HepG2 (cell line): Measurements from ENCODE around the gene ARSB. TPM values are rescaled to one million over a fixed set of nuclear protein-coding genes. Genes with fewer than 3 reads are reported as not detected.

Experiments
- ATAC-seq: fragments of 200-7000 bp; cut with Tn5 transposase; 3 replicates; pipeline ENCODE4 v1.9.1; 2020; ENCODE audit warnings: mild to moderate bottlenecking, moderate library complexity
- BruUV-seq: library from RNA; stranded (reverse); fragments of 400-500 nt; replicated peaks from 2 replicates; lab custom pipeline; 2021; lab: Mats Ljungman, UMichigan
- CTCF ChIA-PET: fragments of 300-600 bp; formaldehyde crosslinking; extraction: SDS; loops from one replicate; lab custom pipeline; 2021; ENCODE audit warnings: low total read pairs, inconsistent platforms, low intra/inter-chr PET ratio; lab: Yijun Ruan, JAX
- POLR2A ChIA-PET: fragments of 350-600 bp; sonication (Branson Sonifier 250); formaldehyde crosslinking; loops from one replicate; lab custom pipeline; 2020; ENCODE audit warnings: antibody characterized with exemption, inconsistent platforms; lab: Yijun Ruan, JAX
- DNase-seq: peaks from one replicate; pipeline ENCODE4 v3.0.0-alpha.2; 2015; ENCODE audit warnings: low spot score
- FAIRE-seq: peaks from 3 replicates; lab custom pipeline; 2011; peaks lifted over from hg19 to GRCh38; lab: Jason Lieb, UNC
- H2AFZ ChIP-seq: one replicate; pipeline ENCODE4 v1.6.1; 2011; ENCODE audit warnings: low read length, inconsistent platforms
- H3K27ac ChIP-seq: fragments of 300-600 bp; 3 replicates; pipeline ENCODE4 v1.8.0; 2011; ENCODE audit warnings: mixed run types, mild to moderate bottlenecking, mixed read lengths, low read length, inconsistent platforms; ENCODE audit not compliant: insufficient read depth; ENCODE audit errors: extremely low read length
- H3K27me3 ChIP-seq, 2 experiments: fragments of 200-600 bp in 1 of 2; 2 replicates in 1 of 2; 3 replicates in 1 of 2; pipeline versions ENCODE4 v1.6.0 to v1.8.0; 2011; ENCODE audit warnings: low read length in 2 of 2, mild to moderate bottlenecking in 2 of 2, moderate library complexity in 2 of 2, inconsistent platforms in 1 of 2; ENCODE audit not compliant: insufficient read depth in 2 of 2, control insufficient read depth in 1 of 2
- H3K36me3 ChIP-seq, 2 experiments: fragments of 200-600 bp in 1 of 2; replicated peaks in 1 of 2; 2 replicates in 1 of 2; 3 replicates in 1 of 2; pipeline versions ENCODE4 v1.5.1 to v1.8.0; 2011; ENCODE audit warnings: low read length in 2 of 2, inconsistent platforms in 1 of 2; ENCODE audit not compliant: insufficient read depth in 2 of 2, control insufficient read depth in 1 of 2
- H3K4me1 ChIP-seq: 2 replicates; pipeline ENCODE4 v1.5.1; 2012; ENCODE audit warnings: low read length, inconsistent platforms; ENCODE audit not compliant: insufficient read depth
- H3K4me2 ChIP-seq: 2 replicates; pipeline ENCODE4 v1.6.0; 2011; ENCODE audit warnings: low read depth, low read length, inconsistent platforms
- H3K4me3 ChIP-seq, 3 experiments: fragments of 200-600 bp in 1 of 3; sonication (generic), shearing (Covaris generic) in 1 of 3; replicated peaks in 1 of 3; 2 replicates each; pipeline ENCODE4 v1.5.1; 2011 to 2016; ENCODE audit warnings: low read length in 3 of 3, inconsistent platforms in 2 of 3, low read depth in 2 of 3, mild to moderate bottlenecking in 2 of 3, control low read depth in 1 of 3, mixed read lengths in 1 of 3; ENCODE audit not compliant: insufficient read depth in 1 of 3
- H3K79me2 ChIP-seq: one replicate; pipeline ENCODE4 v1.6.1; 2011; ENCODE audit warnings: low read length, inconsistent platforms; ENCODE audit not compliant: insufficient read depth
- H3K9ac ChIP-seq: 2 replicates; pipeline ENCODE4 v1.6.0; 2011; ENCODE audit warnings: mild to moderate bottlenecking, low read depth, low read length, inconsistent platforms; ENCODE audit not compliant: insufficient read depth
- H3K9me3 ChIP-seq: 2 replicates; pipeline ENCODE4 v1.5.1; 2012; ENCODE audit warnings: mild to moderate bottlenecking, low read length
- H4K20me1 ChIP-seq: 2 replicates; pipeline ENCODE4 v1.6.0; 2011; ENCODE audit warnings: inconsistent platforms, mild to moderate bottlenecking, low read length, moderate library complexity; ENCODE audit not compliant: insufficient read depth
- ARNT ChIP-seq: fragments of 450-650 bp; IDR thresholded peaks from 2 replicates; pipeline ENCODE4 v1.6.1; 2017
- ATRX ChIP-seq: sonication (generic); formaldehyde crosslinking; IDR thresholded peaks from 2 replicates; pipeline ENCODE4 v1.4.0; 2020; ENCODE audit warnings: missing genetic modification reagents, borderline replicate concordance
- ETS1 ChIP-seq: sonication (generic); formaldehyde crosslinking; IDR thresholded peaks from 2 replicates; pipeline ENCODE4 v1.4.0; 2020; ENCODE audit warnings: missing genetic modification reagents
- HNF1B ChIP-seq: sonication (generic); formaldehyde crosslinking; IDR thresholded peaks from 2 replicates; pipeline ENCODE4 v1.5.1; 2020; ENCODE audit warnings: mild to moderate bottlenecking, moderate library complexity, missing genetic modification reagents
- MAFF ChIP-seq: IDR thresholded peaks from 2 replicates; pipeline ENCODE4 v1.6.1; 2011; ENCODE audit warnings: low read depth, low read length, improper control_type of control experiment
- POLR2A ChIP-seq, 2 experiments: IDR thresholded peaks; 2 replicates each; pipeline ENCODE4 v1.6.1; 2011; ENCODE audit warnings: low read depth in 2 of 2, low read length in 2 of 2, mild to moderate bottlenecking in 1 of 2, moderate library complexity in 1 of 2; ENCODE audit not compliant: insufficient read depth in 1 of 2
- SOX13 ChIP-seq, 3 experiments: fragments of 450-650 bp in 1 of 3; sonication (generic) in 1 of 3; formaldehyde crosslinking in 1 of 3; IDR thresholded peaks in 2 of 3; conservative IDR thresholded peaks in 1 of 3; 2 replicates each; pipeline versions ENCODE4 v1.5.0 to v1.6.1; 2016 to 2020; ENCODE audit warnings: antibody characterized with exemption in 1 of 3, mild to moderate bottlenecking in 1 of 3, missing compliant biosample characterization in 1 of 3, missing genetic modification reagents in 1 of 3, moderate library complexity in 1 of 3
- ZBTB39 ChIP-seq: sonication (generic); formaldehyde crosslinking; IDR thresholded peaks from 2 replicates; pipeline ENCODE4 v1.5.0; 2020; ENCODE audit warnings: missing genetic modification reagents
- ZFP36L2 ChIP-seq: sonication (generic); formaldehyde crosslinking; IDR thresholded peaks from 2 replicates; pipeline ENCODE4 v1.4.0; 2020; ENCODE audit warnings: missing genetic modification reagents
- ZNF263 ChIP-seq: sonication (generic); formaldehyde crosslinking; IDR thresholded peaks from 2 replicates; pipeline ENCODE4 v1.4.0; 2020; ENCODE audit warnings: missing genetic modification reagents
- ZNF704 ChIP-seq: sonication (generic); formaldehyde crosslinking; IDR thresholded peaks from 2 replicates; pipeline ENCODE4 v1.8.1; 2023; ENCODE audit warnings: mild to moderate bottlenecking, inconsistent platforms, moderate library complexity, missing genetic modification reagents, borderline replicate concordance
- WGBS: methylation state at CpG from one replicate; pipeline ENCODE4 v1.1.6; 2017; ENCODE audit warnings: low lambda C conversion rate; 5-methylcytosine and 5-hydroxymethylcytosine counted together
- in situ Hi-C: cut with HindIII; loops from 2 replicates; pipeline ENCODE4 v1.10.0; 2017; ENCODE audit warnings: low pct_unique_long_range_greater_than_20kb; ENCODE audit not compliant: extremely low pct_ligation_motif_present
- intact Hi-C: fragments of 100-400 bp; cut with micrococcal nuclease; formaldehyde crosslinking; loops from one replicate; pipeline ENCODE4 v1.10.0; 2022; ENCODE audit not compliant: unreplicated experiment
- polyA plus RNA-seq, 8 experiments: library from polyadenylated mRNA; depleted of rRNA in 3 of 8; stranded (reverse) in 7 of 8; unstranded in 1 of 8; fragments of >200 nt; fragmentation: Illumina TruSeq in 4 of 8; extraction: Trizol in 4 of 8; gene quantifications; 2 replicates each; pipeline versions ENCODE4 v1.2.1 to v1.2.3, GENCODE V29; 2011 to 2016; ENCODE audit warnings: low read depth in 4 of 8, missing spikeins in 1 of 8, mixed read lengths in 1 of 8; ENCODE audit not compliant: insufficient read depth in 1 of 8
- total RNA-seq, 5 experiments: library from RNA; depleted of rRNA; stranded (reverse); fragments of >200 nt; fragmentation: Illumina TruSeq; extraction: Trizol; gene quantifications; 2 replicates each; pipeline ENCODE4 v1.2.3, GENCODE V29; 2016; ENCODE audit warnings: low read depth in 1 of 5

Gene ARSB
- total and polyA plus RNA-seq, 2 of the 13 experiments (the other 11 are each of a cell fraction or from before 2014, with no cell fraction given), result 52.6 to 66.4 TPM

- TF ChIP-seq ETS1 (CRISPR knock-in tag) (no peak), MAFF (no peak)
- TF ChIP-seq, all 625 proteins: peak for 0
- FAIRE-seq, result no peak
- peaks cover 10 to 29% of the 10 kb centered on the region in 2 experiments for H3K36me3 ChIP-seq
- 100% methylated on average over 1 of the region's 1 CpG for WGBS
- no peaks in the 10 kb centered on the region for H3K4me1 ChIP-seq
- H3K9ac ChIP-seq, result no peak overlapping the region
- no peaks in the 10 kb centered on the region for H3K27me3 ChIP-seq
- H3K4me2 ChIP-seq, result no peak overlapping the region
- H3K4me3 ChIP-seq, result no peak overlapping the region
- DNase-seq, result no peak
- H3K9me3 ChIP-seq, result no peaks in the 10 kb centered on the region
- no TSS peak for BruUV-seq
- in situ Hi-C loops (no loop called here), intact Hi-C loops (no loop called here)
- ATAC-seq, result no peak
- no peak overlapping the region for H3K27ac ChIP-seq
- CTCF ChIA-PET, result no interaction called here
- no peak overlapping the region for H2AFZ ChIP-seq
- H4K20me1 ChIP-seq, result no peaks in the 10 kb centered on the region
- no peaks in the 10 kb centered on the region for H3K79me2 ChIP-seq
- POLR2A ChIA-PET, result no interaction called here
These were observed 161.9 kb downstream of the ARSB start for GRCh38 chr5:78823196-78823595.

GRCh38 chr5:78821536-78822021, 163.5 kb downstream of the ARSB start:
- no peaks in the 10 kb centered on the region for H4K20me1 ChIP-seq
- in situ Hi-C loops (no loop called here), intact Hi-C loops (no loop called here)
- H3K9me3 ChIP-seq, result no peaks in the 10 kb centered on the region
- H3K4me1 ChIP-seq, result no peaks in the 10 kb centered on the region
- H3K9ac ChIP-seq, result no peak overlapping the region
- H3K4me3 ChIP-seq, result no peak overlapping the region
- CTCF ChIA-PET, result no interaction called here
- H3K36me3 ChIP-seq, result peaks cover 15 to 31% of the 10 kb centered on the region in 2 experiments
- no peak overlapping the region for H3K4me2 ChIP-seq
- POLR2A ChIA-PET, result no interaction called here
- WGBS, result 93% methylated on average over 2 of the region's 2 CpGs
- FAIRE-seq, result no peak
- H3K27ac ChIP-seq, result no peak overlapping the region
- no peak overlapping the region for H2AFZ ChIP-seq
- no peak for ATAC-seq
- no peaks in the 10 kb centered on the region for H3K27me3 ChIP-seq
- no peaks in the 10 kb centered on the region for H3K79me2 ChIP-seq
- DNase-seq, result no peak
- no TSS peak for BruUV-seq
- TF ChIP-seq ZNF704, result no peak
- no peak for TF ChIP-seq ZBTB39 (CRISPR knock-in tag)
- no peak for TF ChIP-seq ARNT
- no peak for TF ChIP-seq ATRX (CRISPR knock-in tag)
- no peak for TF ChIP-seq ZNF263 (CRISPR knock-in tag)
- no peak for TF ChIP-seq SOX13 (IDR thresholded peaks at IDR 0.05)
- TF ChIP-seq SOX13 (CRISPR knock-in tag; conservative IDR thresholded peaks at IDR 0.05 in 1 of 2, IDR thresholded peaks at IDR 0.05 in 1 of 2), result no peak
- no peak for TF ChIP-seq ZFP36L2 (CRISPR knock-in tag)
- TF ChIP-seq HNF1B, result no peak
- TF ChIP-seq POLR2A (IDR thresholded peaks at IDR 0.05; ENCODE audit: insufficient read depth in 1 of 2, low read depth in 2 of 2, low read length in 2 of 2), result no peak
